NK-92 (cell line): ENCODE measurements around the gene KPNB1.

Source experiments
- DNase-seq: peaks from one replicate; lab custom pipeline; 2025; ENCODE audit not compliant: unreplicated experiment; lab: John Stamatoyannopoulos, UW

KPNB1 gene

GRCh38 chr17:47728214-47728877, 78.6 kb downstream of the KPNB1 start:
- no peak for DNase-seq

GRCh38 chr17:47729476-47729875, 79.8 kb downstream of the KPNB1 start:
- DNase-seq = no peak

GRCh38 chr17:47730681-47731080, 81.0 kb downstream of the KPNB1 start:
- DNase-seq = no peak

- DNase-seq = no peak
These were observed 81.7 kb downstream of the KPNB1 start for GRCh38 chr17:47731396-47731795.

GRCh38 chr17:47732399-47733046, 82.8 kb downstream of the KPNB1 start:
- no peak for DNase-seq

GRCh38 chr17:47733047-47733673, 83.4 kb downstream of the KPNB1 start, which contains the start of gene TBX21:
TBX21 (plus strand) TSS chr17:47733236; CDS start chr17:47733455, 219 bp downstream.
- no peak for DNase-seq

- no peak for DNase-seq
These were observed 84.1 kb downstream of the KPNB1 start for GRCh38 chr17:47733674-47734410.

GRCh38 chr17:47735139-47735464, 85.4 kb downstream of the KPNB1 start:
- DNase-seq = no peak
